KG1 (cell line): ENCODE measurements around the gene CTCFL.

Experiments used
- DNase-seq: peaks from one replicate; lab custom pipeline; 2025; lab: John Stamatoyannopoulos, UW

CTCFL gene

GRCh38 chr20:57465486-57465885 is 59.5 kb downstream of the CTCFL start:
- DNase-seq, result no peak

DNA sequence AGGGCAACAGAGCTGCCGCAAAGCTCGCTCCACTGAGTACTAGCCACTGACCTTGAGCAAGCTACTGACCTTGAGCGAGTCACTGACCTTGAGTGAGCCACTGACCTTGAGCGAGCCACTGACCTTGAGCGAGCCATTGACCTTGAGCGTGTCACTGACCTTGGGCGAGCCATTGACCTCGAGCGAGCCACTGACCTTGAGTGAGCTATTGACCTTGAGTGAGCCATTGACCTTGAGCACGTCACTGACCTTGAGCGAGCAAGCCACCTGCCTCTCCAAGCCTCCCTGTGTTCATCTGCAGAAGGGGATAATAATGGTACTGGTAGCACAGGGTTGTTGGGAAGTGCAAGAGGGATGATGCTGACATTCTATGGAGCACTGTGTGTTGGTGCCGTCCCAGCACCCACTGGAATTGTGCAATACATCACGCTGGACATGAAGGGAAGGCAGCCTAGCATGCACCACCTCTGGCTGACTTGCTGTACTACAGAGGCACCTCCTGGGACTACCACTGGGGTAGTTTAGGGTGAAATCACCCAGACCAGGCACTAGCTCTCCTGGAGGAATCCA is 60.2 kb downstream of the CTCFL start:
- no peak for DNase-seq

DNA sequence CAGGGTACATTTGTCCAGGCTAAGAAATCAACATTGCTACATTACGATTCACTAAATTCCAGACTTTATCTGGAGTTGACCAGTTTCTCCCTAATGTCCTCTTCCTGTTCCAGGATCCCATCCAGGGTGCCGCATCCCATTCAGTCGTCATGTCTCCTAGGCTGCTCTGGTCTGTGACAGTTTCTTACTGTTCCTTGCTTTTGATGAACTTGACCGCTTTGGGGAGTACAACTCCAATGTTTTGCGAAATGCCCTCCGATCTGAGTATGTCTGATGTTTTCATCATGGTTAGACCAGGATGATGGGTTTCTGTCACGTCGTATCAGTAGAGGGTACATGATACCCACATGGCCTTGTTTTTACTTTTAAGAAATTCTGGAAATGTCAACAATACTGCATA is 62.2 kb downstream of the CTCFL start:
- no peak for DNase-seq

GRCh38 chr20:57461726-57462125 is 63.2 kb downstream of the CTCFL start:
- no peak for DNase-seq

DNA sequence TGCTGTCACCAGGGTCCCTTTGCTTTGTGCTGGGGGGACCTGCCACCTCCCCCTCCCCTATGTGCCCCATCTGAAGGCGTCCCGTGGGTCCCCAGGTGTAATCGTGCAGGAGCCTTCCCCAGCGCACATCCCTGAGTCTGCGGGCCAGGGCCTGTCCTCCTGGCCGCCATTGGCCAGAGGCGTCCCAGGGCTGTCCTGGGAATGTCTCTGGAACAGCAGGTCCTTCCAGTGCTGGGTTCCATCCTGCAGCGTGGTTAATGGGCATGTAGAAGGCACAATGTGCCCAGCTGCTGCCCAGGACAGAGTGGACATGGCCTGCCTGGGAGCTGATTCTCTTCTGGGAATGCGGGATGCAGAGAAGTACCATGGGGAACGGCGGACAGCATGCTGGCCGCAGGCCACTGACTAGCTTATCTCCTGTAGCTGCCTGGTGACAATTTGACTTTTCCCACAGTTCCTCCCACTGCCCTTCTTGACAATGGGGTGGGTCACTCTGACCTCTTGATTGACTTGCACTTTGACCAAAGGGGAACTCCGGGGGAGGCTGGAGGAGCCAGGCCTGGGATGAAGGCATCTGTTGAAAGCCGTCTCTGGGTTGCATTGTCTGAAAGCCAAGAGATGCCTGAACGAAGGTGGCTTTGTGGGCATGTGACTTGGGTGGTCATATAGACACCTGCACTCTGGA is 64.0 kb downstream of the CTCFL start:
- DNase-seq, result no peak

DNA sequence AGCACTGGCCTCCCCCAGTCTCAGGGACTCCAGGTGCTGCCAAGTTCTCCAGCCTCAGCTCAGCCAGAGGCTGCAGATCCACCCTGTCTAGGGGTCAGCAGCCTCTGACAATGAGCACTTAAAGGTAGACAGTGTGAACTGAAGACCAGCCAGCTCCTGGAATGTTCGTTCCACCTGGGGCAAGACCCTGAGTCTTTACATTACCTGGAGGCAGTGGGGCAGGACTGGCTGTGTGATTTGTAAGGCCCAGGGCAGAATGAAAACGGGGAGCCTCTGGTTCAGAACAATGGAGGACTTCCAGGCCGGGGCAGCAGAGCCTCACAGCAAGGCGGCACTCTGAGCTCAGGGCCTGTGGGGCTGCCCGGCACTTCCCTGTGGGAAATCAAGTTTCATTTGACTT is 65.0 kb downstream of the CTCFL start:
- DNase-seq, result no peak

DNA sequence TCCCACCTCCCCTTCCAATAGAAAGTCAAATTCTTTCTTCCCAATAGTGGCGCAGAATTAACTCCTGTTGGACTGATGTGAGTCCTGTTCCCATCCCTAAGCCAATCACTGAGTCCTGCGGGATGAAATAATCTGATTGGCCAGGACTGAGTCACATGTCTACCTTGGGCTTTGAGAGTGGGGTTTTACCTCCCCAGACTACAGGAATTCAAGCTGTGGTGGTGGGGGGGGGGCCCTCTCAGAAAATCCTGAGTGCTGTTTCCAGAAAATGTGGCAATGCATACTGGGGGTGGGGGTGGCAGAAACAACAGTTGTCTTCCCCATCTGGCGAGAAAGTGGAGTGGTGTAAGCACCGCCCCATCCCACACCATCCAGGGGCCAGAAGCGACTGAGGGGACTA is 65.7 kb downstream of the CTCFL start:
- DNase-seq, result no peak

DNA sequence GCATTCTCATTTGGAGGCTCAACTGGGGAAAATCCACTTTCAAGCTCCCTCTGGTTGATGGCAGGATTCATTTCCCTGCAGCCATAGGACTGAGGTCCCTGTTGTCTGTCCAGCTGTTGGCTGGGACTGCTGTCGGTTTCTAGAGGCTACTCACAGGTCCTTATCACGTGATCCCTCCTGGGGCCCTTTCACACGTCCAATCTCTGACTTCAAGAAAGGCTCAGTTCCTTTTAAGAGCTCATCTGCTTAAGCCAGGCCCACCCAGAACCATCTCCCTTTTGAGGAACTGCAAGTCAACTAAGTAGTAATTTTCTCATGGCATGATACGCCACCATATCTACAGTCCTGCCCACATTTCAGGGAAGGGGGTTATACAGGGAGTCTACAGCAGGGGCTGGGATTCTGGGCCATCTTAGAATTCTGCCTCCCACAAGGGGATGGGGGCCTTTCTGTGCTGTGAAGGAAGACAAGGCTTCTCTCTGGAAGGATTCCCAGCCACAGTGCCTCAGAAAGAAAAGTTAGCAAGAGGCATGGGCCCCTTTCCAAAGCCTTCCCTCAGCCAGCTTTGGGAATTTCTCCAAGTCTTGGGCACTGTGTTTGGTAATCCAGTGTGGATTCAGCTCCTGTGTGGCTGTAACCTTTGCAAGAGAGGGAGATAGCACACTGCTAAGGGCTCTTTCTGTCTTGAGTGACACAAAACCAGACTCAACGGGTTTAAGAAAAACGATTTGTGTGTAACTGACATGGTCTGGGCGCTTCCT is 66.4 kb downstream of the CTCFL start:
- no peak for DNase-seq

- DNase-seq, result no peak
Measured at GRCh38 chr20:57457243-57458095, 67.5 kb downstream of the CTCFL start.

GRCh38 chr20:57456116-57456515 is 68.8 kb downstream of the CTCFL start:
- DNase-seq, result no peak

GRCh38 chr20:57455386-57455785 is 69.6 kb downstream of the CTCFL start:
- DNase-seq, result no peak

GRCh38 chr20:57451795-57452661 is 72.9 kb downstream of the CTCFL start:
- DNase-seq, result peak; percentile 82

DNA sequence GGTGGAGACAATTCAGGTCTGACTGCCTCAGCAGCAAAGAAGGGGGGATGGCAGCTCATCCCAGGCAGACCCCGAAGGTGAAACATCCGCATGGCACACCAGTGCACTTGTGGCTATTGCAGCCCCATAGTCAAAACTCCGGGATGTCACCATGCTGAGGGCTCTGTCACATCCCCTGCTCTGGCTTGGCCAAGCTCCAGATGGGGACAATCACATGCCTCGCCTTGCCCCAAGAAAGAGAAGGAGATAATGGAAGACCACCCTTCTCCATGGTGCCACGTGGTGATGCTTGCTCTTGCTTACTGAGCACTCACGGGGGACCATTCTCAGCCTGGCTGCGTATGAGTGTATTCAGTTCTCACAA is 73.5 kb downstream of the CTCFL start:
- DNase-seq, result no peak

DNA sequence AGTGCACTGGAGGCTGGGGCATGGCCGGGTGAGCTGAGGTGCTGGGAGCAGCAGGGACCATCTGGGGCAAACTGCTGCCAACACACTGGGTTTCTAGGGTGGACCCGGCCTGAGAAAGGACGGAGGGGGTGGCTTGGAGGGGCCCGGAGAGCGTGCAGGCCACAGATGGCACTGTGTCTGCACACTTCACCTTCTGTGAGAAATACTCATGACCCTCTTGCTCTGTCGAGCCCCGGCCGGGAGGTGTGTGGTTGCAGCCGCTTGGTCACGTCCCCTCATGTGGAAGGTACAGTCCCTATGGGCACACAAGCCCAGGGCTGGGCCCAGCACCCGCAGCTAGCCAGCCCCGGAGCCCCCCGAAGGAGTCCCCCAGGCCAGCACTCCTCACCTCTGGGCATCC is 74.0 kb downstream of the CTCFL start:
- DNase-seq, result no peak

DNA sequence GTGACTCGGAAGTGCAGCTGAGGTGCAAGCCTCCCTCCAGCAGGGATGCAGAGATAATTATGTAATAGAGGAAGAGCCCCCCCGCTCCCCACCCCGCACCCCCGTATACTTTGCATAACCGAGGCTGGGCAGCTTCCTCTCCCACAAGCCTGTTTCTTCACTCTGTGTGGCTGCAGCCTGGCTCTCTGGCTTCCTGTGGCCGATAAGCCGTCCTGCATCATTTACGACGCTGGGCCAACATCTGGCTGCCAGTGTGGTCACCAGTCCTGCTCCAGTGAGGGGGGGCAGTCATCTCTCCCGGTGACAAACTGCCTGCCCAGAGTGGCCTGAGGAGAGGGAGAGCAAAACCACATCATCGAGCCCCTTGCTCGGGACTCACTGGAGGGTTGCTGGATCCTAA is 74.5 kb downstream of the CTCFL start:
- DNase-seq, result peak; percentile 87

- DNase-seq, result no peak
Measured at GRCh38 chr20:57449398-57450354, 75.3 kb downstream of the CTCFL start.

GRCh38 chr20:57448764-57449354 is 76.1 kb downstream of the CTCFL start:
- no peak for DNase-seq
